Activated T-helper 1 cell treated with anti-CD3 and anti-CD28 coated beads, Interleukin-12 subunit alpha, Interleukin-12 subunit beta, Interleukin-2, Interleukin-4 antibody, amounts not matched to agents 30 ng/mL and 10 ng/mL and 1 ng/mL, durations not matched to agents 14 hours and 24 hours and 36 hours (primary cell): ENCODE data around the gene PPAN. TPM values are rescaled to one million over a fixed set of nuclear protein-coding genes. Genes with fewer than 3 reads are reported as not detected.
A peak's percentile ranks its signal among the peaks of the same experiment; 100 is the strongest.

ENCODE experiments used
- DNase-seq: peaks from one replicate; pipeline ENCODE4 v3.0.0; 2021; ENCODE audit warnings: low spot score
- H3K27ac Mint-ChIP-seq: one replicate; pipeline ENCODE4 v1.8.0; 2021; ENCODE audit warnings: mild to moderate bottlenecking, mixed read lengths
- H3K27me3 Mint-ChIP-seq: one replicate; pipeline ENCODE4 v1.8.0; 2022; ENCODE audit warnings: mild to moderate bottlenecking, moderate library complexity, mixed read lengths; ENCODE audit not compliant: insufficient read depth
- H3K36me3 Mint-ChIP-seq: one replicate; pipeline ENCODE4 v1.8.0; 2021; ENCODE audit warnings: low read depth, mixed read lengths
- H3K4me1 Mint-ChIP-seq: one replicate; pipeline ENCODE4 v1.8.0; 2021; ENCODE audit warnings: low read depth, mixed read lengths
- H3K4me3 Mint-ChIP-seq: one replicate; pipeline ENCODE4 v1.8.0; 2021; ENCODE audit warnings: mild to moderate bottlenecking, moderate library complexity, mixed read lengths
- H3K9me3 Mint-ChIP-seq: one replicate; pipeline ENCODE4 v1.8.0; 2021; ENCODE audit warnings: mixed read lengths
- intact Hi-C: fragments of 100-400 bp; cut with micrococcal nuclease; formaldehyde crosslinking; loops from one replicate; pipeline ENCODE4 v1.15.1; 2024
- total RNA-seq: library from RNA; stranded (reverse); gene quantifications from 2 replicates; pipeline ENCODE4 v1.2.3, GENCODE V29; 2022

The PPAN gene
- total RNA-seq, 1 donor from 2014 or later: 234 TPM

- H3K4me3 Mint-ChIP-seq: peak overlapping the region; percentile 90
- H3K27me3 Mint-ChIP-seq: no peaks in the 10 kb centered on the region
- peaks cover 7% of the 10 kb centered on the region for H3K4me1 Mint-ChIP-seq
- H3K9me3 Mint-ChIP-seq: no peaks in the 10 kb centered on the region
- no peak for DNase-seq
- intact Hi-C loops: loop anchor here (1.0 to 2.0 kb wide), 2 partner anchors 10 to 18 kb away; no protein-coding TSS in a partner anchor
- H3K36me3 Mint-ChIP-seq: peaks cover 19% of the 10 kb centered on the region
- H3K27ac Mint-ChIP-seq: peak overlapping the region; percentile 79
Measured at GRCh38 chr19:10086591-10087192, 19.5 kb upstream of the PPAN start.

GRCh38 chr19:10087296-10088061 is 18.7 kb upstream of the PPAN start:
- Mint-ChIP-seq H3K4me1 (peaks cover 7% of the 10 kb centered on the region), H3K9me3 (no peaks in the 10 kb centered on the region), H3K27me3 (no peaks in the 10 kb centered on the region), H3K36me3 (peaks cover 25% of the 10 kb centered on the region), H3K4me3 (peak overlapping the region; percentile 90), H3K27ac (peak overlapping the region; percentile 79)
- intact Hi-C loops: loop anchor here (2.0 kb wide), 1 partner anchor 17 kb away; no protein-coding TSS in a partner anchor
- DNase-seq: no peak

- peaks cover 12% of the 10 kb centered on the region for H3K4me1 Mint-ChIP-seq
- no peak overlapping the region for H3K27ac Mint-ChIP-seq
- no peak overlapping the region for H3K4me3 Mint-ChIP-seq
- intact Hi-C loops: no loop called here
- H3K9me3 Mint-ChIP-seq: no peaks in the 10 kb centered on the region
- H3K27me3 Mint-ChIP-seq: no peaks in the 10 kb centered on the region
- H3K36me3 Mint-ChIP-seq: peaks cover 37% of the 10 kb centered on the region
- no peak for DNase-seq
Measured at GRCh38 chr19:10088949-10089554, 17.1 kb upstream of the PPAN start.

- Mint-ChIP-seq H3K36me3 (peaks cover 43% of the 10 kb centered on the region), H3K4me3 (no peak overlapping the region), H3K27me3 (no peaks in the 10 kb centered on the region), H3K9me3 (no peaks in the 10 kb centered on the region), H3K27ac (no peak overlapping the region), H3K4me1 (peaks cover 12% of the 10 kb centered on the region)
- intact Hi-C loops: no loop called here
- no peak for DNase-seq
Measured at GRCh38 chr19:10089801-10090375, 16.3 kb upstream of the PPAN start.

GRCh38 chr19:10091370-10091687 is 14.8 kb upstream of the PPAN start:
- H3K4me1 Mint-ChIP-seq: peaks cover 12% of the 10 kb centered on the region
- H3K4me3 Mint-ChIP-seq: no peak overlapping the region
- DNase-seq: no peak
- H3K27ac Mint-ChIP-seq: no peak overlapping the region
- no peaks in the 10 kb centered on the region for H3K27me3 Mint-ChIP-seq
- H3K36me3 Mint-ChIP-seq: peaks cover 45% of the 10 kb centered on the region
- no peaks in the 10 kb centered on the region for H3K9me3 Mint-ChIP-seq
- intact Hi-C loops: no loop called here

GRCh38 chr19:10091895-10092641 is 14.1 kb upstream of the PPAN start:
- Mint-ChIP-seq H3K27ac (no peak overlapping the region), H3K4me3 (no peak overlapping the region)

GRCh38 chr19:10092648-10093294 is 13.4 kb upstream of the PPAN start:
- Mint-ChIP-seq H3K9me3 (no peaks in the 10 kb centered on the region), H3K27ac (no peak overlapping the region), H3K36me3 (peaks cover 39% of the 10 kb centered on the region), H3K4me1 (peaks cover 5% of the 10 kb centered on the region), H3K4me3 (no peak overlapping the region), H3K27me3 (no peaks in the 10 kb centered on the region)
- no peak for DNase-seq
- intact Hi-C loops: no loop called here

More at GRCh38 chr19:10091895-10092641, 14.1 kb upstream of the PPAN start:
- peaks cover 12% of the 10 kb centered on the region for H3K4me1 Mint-ChIP-seq
- no peak for DNase-seq
- H3K27me3 Mint-ChIP-seq: no peaks in the 10 kb centered on the region
- H3K9me3 Mint-ChIP-seq: no peaks in the 10 kb centered on the region
- intact Hi-C loops: no loop called here
- H3K36me3 Mint-ChIP-seq: peaks cover 45% of the 10 kb centered on the region

- no peak for DNase-seq
- H3K4me3 Mint-ChIP-seq: no peak overlapping the region
- H3K36me3 Mint-ChIP-seq: peaks cover 39% of the 10 kb centered on the region
- peaks cover 5% of the 10 kb centered on the region for H3K4me1 Mint-ChIP-seq
- H3K27me3 Mint-ChIP-seq: no peaks in the 10 kb centered on the region
- H3K27ac Mint-ChIP-seq: no peak overlapping the region
- no peaks in the 10 kb centered on the region for H3K9me3 Mint-ChIP-seq
- intact Hi-C loops: no loop called here
Measured at GRCh38 chr19:10093295-10094186, 12.6 kb upstream of the PPAN start.

- peaks cover 19% of the 10 kb centered on the region for H3K4me1 Mint-ChIP-seq
- DNase-seq: no peak
- peak overlapping the region; percentile 71 for H3K27ac Mint-ChIP-seq
- no peaks in the 10 kb centered on the region for H3K27me3 Mint-ChIP-seq
- intact Hi-C loops: no loop called here
- H3K4me3 Mint-ChIP-seq: no peak overlapping the region
- peaks cover 28% of the 10 kb centered on the region for H3K36me3 Mint-ChIP-seq
- no peaks in the 10 kb centered on the region for H3K9me3 Mint-ChIP-seq
Measured at GRCh38 chr19:10095622-10095947, 10.6 kb upstream of the PPAN start.

- H3K27ac Mint-ChIP-seq: peak overlapping the region; percentile 79
- H3K9me3 Mint-ChIP-seq: no peaks in the 10 kb centered on the region
- intact Hi-C loops: loop anchor here (1.0 to 2.0 kb wide), 4 partner anchors 8 to 99 kb away; partner anchors contain the start of genes DNMT1 and SHFL
- H3K4me3 Mint-ChIP-seq: peak overlapping the region; percentile 49
- peaks cover 21% of the 10 kb centered on the region for H3K4me1 Mint-ChIP-seq
- H3K36me3 Mint-ChIP-seq: peaks cover 28% of the 10 kb centered on the region
- peak; percentile 91 for DNase-seq
- H3K27me3 Mint-ChIP-seq: no peaks in the 10 kb centered on the region
Measured at GRCh38 chr19:10095948-10096614, 10.1 kb upstream of the PPAN start.

GRCh38 chr19:10096615-10096963 is 9.6 kb upstream of the PPAN start:
- Mint-ChIP-seq H3K4me1 (peaks cover 21% of the 10 kb centered on the region), H3K27me3 (no peaks in the 10 kb centered on the region), H3K36me3 (peaks cover 26% of the 10 kb centered on the region), H3K27ac (peak overlapping the region; percentile 79), H3K9me3 (no peaks in the 10 kb centered on the region), H3K4me3 (peak overlapping the region; percentile 49)
- DNase-seq: no peak
- intact Hi-C loops: loop anchor here (1.0 to 2.0 kb wide), 4 partner anchors 8 to 98 kb away; partner anchors contain the start of genes DNMT1 and SHFL
